ENCODE results near the gene CBFA2T2.
"Not testable (repeated sequence)": the region's sequence is repeated elsewhere in the genome, so short reads cannot be mapped to it uniquely, and the experiment has no call there.

Gene CBFA2T2

GRCh38 chr20:33511876-33512275, 22.0 kb downstream of the CBFA2T2 start:
- H3K36me3 ChIP-seq (ENCODE audit: control insufficient read depth, insufficient read depth, low read length, severe bottlenecking); H3K9ac ChIP-seq (ENCODE audit: low read length); H3K9me3 ChIP-seq (ENCODE audit: control insufficient read depth, low read length); H3K27me3 ChIP-seq (replicated peaks; ENCODE audit: control insufficient read depth, insufficient read depth, low read length); DNase-seq (ENCODE audit: low read depth); H3K4me3 ChIP-seq (ENCODE audit: low read length); H3K4me1 ChIP-seq (ENCODE audit: control insufficient read depth, insufficient read depth, low read length): not testable (repeated sequence)

- Histone ChIP-seq H3K36me3 (ENCODE audit: control insufficient read depth, insufficient read depth, low read length, severe bottlenecking) (no peaks in the 10 kb centered on the region), H3K27me3 (replicated peaks; ENCODE audit: control insufficient read depth, insufficient read depth, low read length) (no peaks in the 10 kb centered on the region), H3K4me3 (ENCODE audit: low read length) (no peak overlapping the region), H3K4me1 (ENCODE audit: control insufficient read depth, insufficient read depth, low read length) (no peaks in the 10 kb centered on the region), H3K9me3 (ENCODE audit: control insufficient read depth, low read length) (no peaks in the 10 kb centered on the region), H3K9ac (ENCODE audit: low read length) (no peak overlapping the region)
- no peak for DNase-seq (ENCODE audit: low read depth)
Measured at GRCh38 chr20:33515569-33516216, 25.8 kb downstream of the CBFA2T2 start.

- H3K9ac ChIP-seq (ENCODE audit: low read length), result no peak overlapping the region
- no peaks in the 10 kb centered on the region for H3K9me3 ChIP-seq (ENCODE audit: control insufficient read depth, low read length)
- H3K4me1 ChIP-seq (ENCODE audit: control insufficient read depth, insufficient read depth, low read length), result no peaks in the 10 kb centered on the region
- H3K4me3 ChIP-seq (ENCODE audit: low read length), result no peak overlapping the region
- no peaks in the 10 kb centered on the region for H3K36me3 ChIP-seq (ENCODE audit: control insufficient read depth, insufficient read depth, low read length, severe bottlenecking)
- no peaks in the 10 kb centered on the region for H3K27me3 ChIP-seq (replicated peaks; ENCODE audit: control insufficient read depth, insufficient read depth, low read length)
- peak; percentile 25 for DNase-seq (ENCODE audit: low read depth)
Measured at GRCh38 chr20:33516882-33517281, 27.0 kb downstream of the CBFA2T2 start.

- no peaks in the 10 kb centered on the region for H3K27me3 ChIP-seq (replicated peaks; ENCODE audit: control insufficient read depth, insufficient read depth, low read length)
- no peak overlapping the region for H3K4me3 ChIP-seq (ENCODE audit: low read length)
- no peaks in the 10 kb centered on the region for H3K4me1 ChIP-seq (ENCODE audit: control insufficient read depth, insufficient read depth, low read length)
- H3K9me3 ChIP-seq (ENCODE audit: control insufficient read depth, low read length), result no peaks in the 10 kb centered on the region
- no peak overlapping the region for H3K9ac ChIP-seq (ENCODE audit: low read length)
- DNase-seq (ENCODE audit: low read depth), result peak; percentile 70
- no peaks in the 10 kb centered on the region for H3K36me3 ChIP-seq (ENCODE audit: control insufficient read depth, insufficient read depth, low read length, severe bottlenecking)
Measured at GRCh38 chr20:33518071-33518470, 28.2 kb downstream of the CBFA2T2 start.

GRCh38 chr20:33521461-33521860, 31.6 kb downstream of the CBFA2T2 start:
- Histone ChIP-seq H3K9ac (ENCODE audit: low read length) (no peak overlapping the region), H3K4me1 (ENCODE audit: control insufficient read depth, insufficient read depth, low read length) (no peaks in the 10 kb centered on the region), H3K27me3 (replicated peaks; ENCODE audit: control insufficient read depth, insufficient read depth, low read length) (no peaks in the 10 kb centered on the region), H3K36me3 (ENCODE audit: control insufficient read depth, insufficient read depth, low read length, severe bottlenecking) (no peaks in the 10 kb centered on the region), H3K4me3 (ENCODE audit: low read length) (no peak overlapping the region), H3K9me3 (ENCODE audit: control insufficient read depth, low read length) (no peaks in the 10 kb centered on the region)
- no peak for DNase-seq (ENCODE audit: low read depth)

GRCh38 chr20:33522256-33522820, 32.4 kb downstream of the CBFA2T2 start:
- Histone ChIP-seq H3K4me3 (ENCODE audit: low read length) (no peak overlapping the region), H3K9me3 (ENCODE audit: control insufficient read depth, low read length) (no peaks in the 10 kb centered on the region), H3K36me3 (ENCODE audit: control insufficient read depth, insufficient read depth, low read length, severe bottlenecking) (no peaks in the 10 kb centered on the region), H3K4me1 (ENCODE audit: control insufficient read depth, insufficient read depth, low read length) (no peaks in the 10 kb centered on the region), H3K27me3 (replicated peaks; ENCODE audit: control insufficient read depth, insufficient read depth, low read length) (no peaks in the 10 kb centered on the region), H3K9ac (ENCODE audit: low read length) (no peak overlapping the region)
- DNase-seq (ENCODE audit: low read depth), result no peak

- H3K27me3 ChIP-seq (replicated peaks; ENCODE audit: control insufficient read depth, insufficient read depth, low read length), result no peaks in the 10 kb centered on the region
- no peaks in the 10 kb centered on the region for H3K9me3 ChIP-seq (ENCODE audit: control insufficient read depth, low read length)
- no peak overlapping the region for H3K9ac ChIP-seq (ENCODE audit: low read length)
- no peak for DNase-seq (ENCODE audit: low read depth)
- H3K4me1 ChIP-seq (ENCODE audit: control insufficient read depth, insufficient read depth, low read length), result no peaks in the 10 kb centered on the region
- H3K4me3 ChIP-seq (ENCODE audit: low read length), result no peak overlapping the region
- no peaks in the 10 kb centered on the region for H3K36me3 ChIP-seq (ENCODE audit: control insufficient read depth, insufficient read depth, low read length, severe bottlenecking)
Measured at GRCh38 chr20:33524261-33524660, 34.4 kb downstream of the CBFA2T2 start.

- DNase-seq (ENCODE audit: low read depth), result no peak
- H3K27me3 ChIP-seq (replicated peaks; ENCODE audit: control insufficient read depth, insufficient read depth, low read length), result no peaks in the 10 kb centered on the region
- H3K36me3 ChIP-seq (ENCODE audit: control insufficient read depth, insufficient read depth, low read length, severe bottlenecking), result no peaks in the 10 kb centered on the region
- peaks cover 9% of the 10 kb centered on the region for H3K4me1 ChIP-seq (ENCODE audit: control insufficient read depth, insufficient read depth, low read length)
- H3K9ac ChIP-seq (ENCODE audit: low read length), result no peak overlapping the region
- H3K4me3 ChIP-seq (ENCODE audit: low read length), result no peak overlapping the region
- no peaks in the 10 kb centered on the region for H3K9me3 ChIP-seq (ENCODE audit: control insufficient read depth, low read length)
Measured at GRCh38 chr20:33526769-33527168, 36.9 kb downstream of the CBFA2T2 start.

- Histone ChIP-seq H3K9ac (ENCODE audit: low read length) (peak overlapping the region; percentile 25), H3K36me3 (ENCODE audit: control insufficient read depth, insufficient read depth, low read length, severe bottlenecking) (no peaks in the 10 kb centered on the region), H3K4me3 (ENCODE audit: low read length) (peak overlapping the region; percentile 68), H3K4me1 (ENCODE audit: control insufficient read depth, insufficient read depth, low read length) (peaks cover 25% of the 10 kb centered on the region), H3K27me3 (replicated peaks; ENCODE audit: control insufficient read depth, insufficient read depth, low read length) (no peaks in the 10 kb centered on the region), H3K9me3 (ENCODE audit: control insufficient read depth, low read length) (no peaks in the 10 kb centered on the region)
- peak; percentile 69 for DNase-seq (ENCODE audit: low read depth)
Measured at GRCh38 chr20:33531047-33531877, 41.4 kb downstream of the CBFA2T2 start.

GRCh38 chr20:33531885-33532284, 42.0 kb downstream of the CBFA2T2 start:
- Histone ChIP-seq H3K4me1 (ENCODE audit: control insufficient read depth, insufficient read depth, low read length) (peaks cover 25% of the 10 kb centered on the region), H3K4me3 (ENCODE audit: low read length) (peak overlapping the region; percentile 68), H3K27me3 (replicated peaks; ENCODE audit: control insufficient read depth, insufficient read depth, low read length) (no peaks in the 10 kb centered on the region), H3K9ac (ENCODE audit: low read length) (peak overlapping the region; percentile 25), H3K9me3 (ENCODE audit: control insufficient read depth, low read length) (no peaks in the 10 kb centered on the region), H3K36me3 (ENCODE audit: control insufficient read depth, insufficient read depth, low read length, severe bottlenecking) (no peaks in the 10 kb centered on the region)
- no peak for DNase-seq (ENCODE audit: low read depth)

GRCh38 chr20:33532753-33533459, 43.0 kb downstream of the CBFA2T2 start:
- Histone ChIP-seq H3K4me3 (ENCODE audit: low read length) (no peak overlapping the region), H3K27me3 (replicated peaks; ENCODE audit: control insufficient read depth, insufficient read depth, low read length) (no peaks in the 10 kb centered on the region), H3K4me1 (ENCODE audit: control insufficient read depth, insufficient read depth, low read length) (peaks cover 25% of the 10 kb centered on the region), H3K9ac (ENCODE audit: low read length) (no peak overlapping the region), H3K36me3 (ENCODE audit: control insufficient read depth, insufficient read depth, low read length, severe bottlenecking) (no peaks in the 10 kb centered on the region), H3K9me3 (ENCODE audit: control insufficient read depth, low read length) (no peaks in the 10 kb centered on the region)
- DNase-seq (ENCODE audit: low read depth), result peak; percentile 25

Measured in adipocyte (in vitro differentiated cells).